Esophagus squamous epithelium (tissue), 4 donors: ENCODE results near the gene MAN1C1.

Experiments used
- POLR2A ChIP-seq, 4 donors: fragments of 450-650 bp; IDR thresholded peaks; one replicate each; pipeline ENCODE4 v1.6.1; 2017; ENCODE audit warnings: antibody characterized with exemption in 4 of 4, mild to moderate bottlenecking in 4 of 4, moderate library complexity in 3 of 4
- TF ChIP-seq, protein P1 (sequence below), 6 experiments: fragments of 450-650 bp in 4 of 6; fragments of 200-600 bp in 2 of 6; sonication (generic) in 2 of 6; IDR thresholded peaks; one replicate each; pipeline ENCODE4 v1.5.1; 2016 to 2019; ENCODE audit warnings: antibody characterized with exemption in 6 of 6, mild to moderate bottlenecking in 4 of 6, moderate library complexity in 4 of 6

DNA sequence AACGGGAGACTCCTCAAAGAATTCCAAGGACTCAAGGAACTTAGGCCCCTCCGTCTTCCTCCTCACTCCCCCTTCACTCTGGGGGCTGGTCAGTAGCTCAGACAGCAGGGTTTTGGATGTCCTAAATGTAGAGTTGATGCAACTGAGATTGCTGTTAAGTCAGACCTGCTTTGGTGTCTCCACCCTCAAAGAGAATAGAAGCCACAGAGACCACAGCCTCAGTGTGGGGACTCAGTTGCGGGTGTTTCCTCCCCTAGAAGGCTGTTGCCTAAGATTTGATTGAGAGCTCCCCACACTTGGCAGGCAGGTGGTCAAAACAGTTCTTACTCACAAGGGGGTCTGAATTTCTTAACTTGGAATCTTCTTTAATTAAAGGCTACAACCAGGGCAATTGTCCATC lies 7.6 kb downstream of the MAN1C1 start:
- TF ChIP-seq, protein P1, sequence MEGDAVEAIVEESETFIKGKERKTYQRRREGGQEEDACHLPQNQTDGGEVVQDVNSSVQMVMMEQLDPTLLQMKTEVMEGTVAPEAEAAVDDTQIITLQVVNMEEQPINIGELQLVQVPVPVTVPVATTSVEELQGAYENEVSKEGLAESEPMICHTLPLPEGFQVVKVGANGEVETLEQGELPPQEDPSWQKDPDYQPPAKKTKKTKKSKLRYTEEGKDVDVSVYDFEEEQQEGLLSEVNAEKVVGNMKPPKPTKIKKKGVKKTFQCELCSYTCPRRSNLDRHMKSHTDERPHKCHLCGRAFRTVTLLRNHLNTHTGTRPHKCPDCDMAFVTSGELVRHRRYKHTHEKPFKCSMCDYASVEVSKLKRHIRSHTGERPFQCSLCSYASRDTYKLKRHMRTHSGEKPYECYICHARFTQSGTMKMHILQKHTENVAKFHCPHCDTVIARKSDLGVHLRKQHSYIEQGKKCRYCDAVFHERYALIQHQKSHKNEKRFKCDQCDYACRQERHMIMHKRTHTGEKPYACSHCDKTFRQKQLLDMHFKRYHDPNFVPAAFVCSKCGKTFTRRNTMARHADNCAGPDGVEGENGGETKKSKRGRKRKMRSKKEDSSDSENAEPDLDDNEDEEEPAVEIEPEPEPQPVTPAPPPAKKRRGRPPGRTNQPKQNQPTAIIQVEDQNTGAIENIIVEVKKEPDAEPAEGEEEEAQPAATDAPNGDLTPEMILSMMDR (IDR thresholded peaks at IDR 0.05): no peak
- no peak for TF ChIP-seq POLR2A (IDR thresholded peaks at IDR 0.05)
